ENCODE results near the gene SLC44A4. TPM values are rescaled to one million over a fixed set of nuclear protein-coding genes. Genes with fewer than 3 reads are reported as not detected.

The SLC44A4 gene
- total and polyA plus RNA-seq, 9 of the 15 experiments (the other 6 are each of a cell fraction or from before 2014, with no cell fraction given) = 7.9 to 18.6 (median 11.2) TPM

GRCh38 chr6:31862344-31863235 is 16.2 kb downstream of the SLC44A4 start, which contains the start of gene NEU1 (continued):
- TF ChIP-seq ZNF318 (IDR thresholded peaks at IDR 0.05; ENCODE audit: borderline replicate concordance in 1 of 2, low read depth in 1 of 2) (peak in 1 of 2 experiments; percentile 88; a peak in 2 of 4 replicates), NR1H2 (CRISPR knock-in tag; IDR thresholded peaks at IDR 0.05) (0 out of 2 replicates have a peak, but pooled peaks have one; percentile 79), ZEB2 (IDR thresholded peaks at IDR 0.05) (peak; percentile 85), STAT6 (CRISPR knock-in tag; IDR thresholded peaks at IDR 0.05) (peak; percentile 75; the same call in 1 of the 2 replicates), ETS1 (conservative IDR thresholded peaks at IDR 0.05; ENCODE audit: control insufficient read depth, low read depth, low read length) (peak; percentile 96), TAF1 (IDR thresholded peaks at IDR 0.05; ENCODE audit: control insufficient read depth, extremely low read depth, insufficient read depth, low read length, severe bottlenecking) (peak; percentile 80), CTCF (IDR thresholded peaks at IDR 0.05 in 2 of 3, conservative IDR thresholded peaks at IDR 0.05 in 1 of 3; ENCODE audit: insufficient read depth in 2 of 3, low read depth in 1 of 3, low read length in 3 of 3) (peak in 1 of 3 experiments; percentile 3; a peak in 1 of 6 replicates), ZNF584 (CRISPR knock-in tag; IDR thresholded peaks at IDR 0.05; ENCODE audit: low read depth) (0 out of 2 replicates have a peak, but pooled peaks have one; percentile 19), PHB (CRISPR knock-in tag; IDR thresholded peaks at IDR 0.05) (peak; percentile 92; the same call in 1 of the 2 replicates), ATF7 (IDR thresholded peaks at IDR 0.05) (peak; percentile 97), ZNF165 (CRISPR knock-in tag; IDR thresholded peaks at IDR 0.05; ENCODE audit: borderline replicate concordance) (peak; percentile 88)
